NB4 (cell line): ENCODE measurements around the gene KIAA1328.

Experiments used
- CTCF ChIP-seq: IDR thresholded peaks from one replicate; pipeline ENCODE4 v1.5.1; 2012; ENCODE audit warnings: low read depth, low read length
- MAX ChIP-seq: IDR thresholded peaks from 2 replicates; pipeline ENCODE4 v1.6.1; 2011; ENCODE audit warnings: low read depth, low read length
- MYC ChIP-seq: IDR thresholded peaks from 2 replicates; pipeline ENCODE4 v1.6.1; 2011; ENCODE audit warnings: low read depth, low read length
- POLR2A ChIP-seq: IDR thresholded peaks from 2 replicates; pipeline ENCODE4 v1.6.1; 2011; ENCODE audit warnings: mild to moderate bottlenecking; ENCODE audit not compliant: insufficient read length; ENCODE audit errors: extremely low read depth

- no peak for TF ChIP-seq CTCF
- TF ChIP-seq MAX, result no peak
- no peak for TF ChIP-seq POLR2A
- TF ChIP-seq MYC, result no peak
Measured at GRCh38 chr18:37156330-37156942, 327.5 kb downstream of the KIAA1328 start.
